Measurements from ENCODE around the gene DNAJB7. TPM values are rescaled to one million over a fixed set of nuclear protein-coding genes. Genes with fewer than 3 reads are reported as not detected.

DNAJB7 gene
- total and polyA plus RNA-seq, 2 of the 13 experiments (the other 11 are each of a cell fraction or from before 2014, with no cell fraction given) = not detected

GRCh38 chr22:40856513-40857308, 5.2 kb downstream of the DNAJB7 start, which contains the start of the genes ST13 and XPNPEP3 (continued):
- TF ChIP-seq ZNF609 (CRISPR knock-in tag; IDR thresholded peaks at IDR 0.05; ENCODE audit: borderline replicate concordance) = peak; percentile 52; the same call in 1 of the 2 replicates
- TF ChIP-seq CERS6 (CRISPR knock-in tag; IDR thresholded peaks at IDR 0.05) = no peak
- TF ChIP-seq KAT8 (CRISPR knock-in tag; IDR thresholded peaks at IDR 0.05) = peak; percentile 96
- TF ChIP-seq, protein P1, sequence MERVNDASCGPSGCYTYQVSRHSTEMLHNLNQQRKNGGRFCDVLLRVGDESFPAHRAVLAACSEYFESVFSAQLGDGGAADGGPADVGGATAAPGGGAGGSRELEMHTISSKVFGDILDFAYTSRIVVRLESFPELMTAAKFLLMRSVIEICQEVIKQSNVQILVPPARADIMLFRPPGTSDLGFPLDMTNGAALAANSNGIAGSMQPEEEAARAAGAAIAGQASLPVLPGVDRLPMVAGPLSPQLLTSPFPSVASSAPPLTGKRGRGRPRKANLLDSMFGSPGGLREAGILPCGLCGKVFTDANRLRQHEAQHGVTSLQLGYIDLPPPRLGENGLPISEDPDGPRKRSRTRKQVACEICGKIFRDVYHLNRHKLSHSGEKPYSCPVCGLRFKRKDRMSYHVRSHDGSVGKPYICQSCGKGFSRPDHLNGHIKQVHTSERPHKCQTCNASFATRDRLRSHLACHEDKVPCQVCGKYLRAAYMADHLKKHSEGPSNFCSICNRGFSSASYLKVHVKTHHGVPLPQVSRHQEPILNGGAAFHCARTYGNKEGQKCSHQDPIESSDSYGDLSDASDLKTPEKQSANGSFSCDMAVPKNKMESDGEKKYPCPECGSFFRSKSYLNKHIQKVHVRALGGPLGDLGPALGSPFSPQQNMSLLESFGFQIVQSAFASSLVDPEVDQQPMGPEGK (CRISPR knock-in tag; IDR thresholded peaks at IDR 0.05) = peak; percentile 70
- peak; percentile 89 for TF ChIP-seq KLF6 (CRISPR knock-in tag; IDR thresholded peaks at IDR 0.05)
- TF ChIP-seq TFE3 (CRISPR knock-in tag; IDR thresholded peaks at IDR 0.05) = peak; percentile 97
- peak; percentile 90 for TF ChIP-seq NAIF1 (CRISPR knock-in tag; IDR thresholded peaks at IDR 0.05; ENCODE audit: borderline replicate concordance)
- TF ChIP-seq RXRA (CRISPR knock-in tag; IDR thresholded peaks at IDR 0.05) = peak; percentile 59
- TF ChIP-seq HDAC1 (CRISPR knock-in tag; IDR thresholded peaks at IDR 0.05) = peak; percentile 93
- no peak for TF ChIP-seq ADNP (CRISPR knock-in tag; IDR thresholded peaks at IDR 0.05)
- peak; percentile 78; the same call in 1 of the 2 replicates for TF ChIP-seq HOXA5 (CRISPR knock-in tag; IDR thresholded peaks at IDR 0.05)
- peak; percentile 20; the same call in 1 of the 2 replicates for TF ChIP-seq IRX3 (CRISPR knock-in tag; IDR thresholded peaks at IDR 0.05; ENCODE audit: borderline replicate concordance, low read depth)
- TF ChIP-seq NFYB (CRISPR knock-in tag; IDR thresholded peaks at IDR 0.05) = peak; percentile 24; the same call in 1 of the 2 replicates
- peak; percentile 79; the same call in 1 of the 2 replicates for TF ChIP-seq ZNF33A (CRISPR knock-in tag; IDR thresholded peaks at IDR 0.05; ENCODE audit: borderline replicate concordance)
- no peak for TF ChIP-seq BCL6 (CRISPR knock-in tag; IDR thresholded peaks at IDR 0.05)

Data from HepG2 (cell line).